Ramos (cell line): ENCODE data around the gene CFAP410.

ENCODE experiments used
- in situ Hi-C: fragments of 300-500 bp; cut with MboI; formaldehyde crosslinking; loops from one replicate; pipeline ENCODE4 v1.14.3; 2022; ENCODE audit warnings: low sequenced_read_pairs; ENCODE audit not compliant: unreplicated experiment

The CFAP410 gene

GRCh38 chr21:44322621-44323325, 16.4 kb downstream of the CFAP410 start:
- in situ Hi-C loops: no loop called here

GRCh38 chr21:44321846-44322450, 17.2 kb downstream of the CFAP410 start:
- in situ Hi-C loops: no loop called here

- in situ Hi-C loops: no loop called here
Measured at GRCh38 chr21:44320847-44321246, 18.3 kb downstream of the CFAP410 start.

- in situ Hi-C loops: no loop called here
Measured at GRCh38 chr21:44319407-44320065, 19.7 kb downstream of the CFAP410 start.

- in situ Hi-C loops: no loop called here
Measured at GRCh38 chr21:44318489-44319285, 20.5 kb downstream of the CFAP410 start.

GRCh38 chr21:44317871-44318270, 21.3 kb downstream of the CFAP410 start:
- in situ Hi-C loops: no loop called here

- in situ Hi-C loops: no loop called here
Measured at GRCh38 chr21:44317241-44317782, 21.9 kb downstream of the CFAP410 start.

- in situ Hi-C loops: no loop called here
Measured at GRCh38 chr21:44316277-44316900, 22.8 kb downstream of the CFAP410 start.

- in situ Hi-C loops: no loop called here
Measured at GRCh38 chr21:44315691-44316203, 23.4 kb downstream of the CFAP410 start.

GRCh38 chr21:44314561-44314960, 24.6 kb downstream of the CFAP410 start:
- in situ Hi-C loops: no loop called here

GRCh38 chr21:44314128-44314527, 25.1 kb downstream of the CFAP410 start:
- in situ Hi-C loops: no loop called here

- in situ Hi-C loops: no loop called here
Measured at GRCh38 chr21:44313451-44313850, 25.7 kb downstream of the CFAP410 start.

- in situ Hi-C loops: no loop called here
Measured at GRCh38 chr21:44312716-44313115, 26.5 kb downstream of the CFAP410 start.

- in situ Hi-C loops: no loop called here
Measured at GRCh38 chr21:44312089-44312488, 27.1 kb downstream of the CFAP410 start.

- in situ Hi-C loops: no loop called here
Measured at GRCh38 chr21:44310628-44311507, 28.3 kb downstream of the CFAP410 start.

- in situ Hi-C loops: loop anchor here (10.0 kb wide), 1 partner anchor 292 kb away; the partner anchor contains the start of gene TRAPPC10
Measured at GRCh38 chr21:44306936-44307704, 32.1 kb downstream of the CFAP410 start.

- in situ Hi-C loops: loop anchor here (10.0 kb wide), 1 partner anchor 291 kb away; the partner anchor contains the start of gene TRAPPC10
Measured at GRCh38 chr21:44305691-44306090, 33.5 kb downstream of the CFAP410 start.

GRCh38 chr21:44304877-44305293, 34.3 kb downstream of the CFAP410 start:
- in situ Hi-C loops: loop anchor here (10.0 kb wide), 1 partner anchor 290 kb away; the partner anchor contains the start of gene TRAPPC10
